ENCODE data around the gene ZNF862.

DNA sequence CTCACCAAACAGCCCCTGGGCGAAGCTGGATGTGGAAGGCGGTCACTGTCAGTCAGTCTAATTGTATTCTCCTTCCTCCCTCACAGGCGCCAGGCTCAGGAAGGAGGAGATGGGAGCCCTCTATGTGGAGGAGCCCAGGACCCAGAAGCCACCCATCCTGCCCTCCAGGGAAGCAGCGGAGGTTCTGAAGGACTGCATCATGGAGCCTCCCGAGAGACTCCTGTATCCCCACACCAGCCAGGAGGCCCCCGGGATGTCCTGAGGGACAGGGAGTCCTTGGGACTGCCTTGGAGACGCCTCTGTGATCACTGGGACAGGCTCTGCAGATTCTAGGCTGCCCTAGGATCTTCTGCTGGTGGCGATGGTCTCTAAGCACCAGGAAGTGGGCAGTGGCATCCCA, 25.8 kb downstream of the ZNF862 start:
- TF ChIP-seq, protein P1, sequence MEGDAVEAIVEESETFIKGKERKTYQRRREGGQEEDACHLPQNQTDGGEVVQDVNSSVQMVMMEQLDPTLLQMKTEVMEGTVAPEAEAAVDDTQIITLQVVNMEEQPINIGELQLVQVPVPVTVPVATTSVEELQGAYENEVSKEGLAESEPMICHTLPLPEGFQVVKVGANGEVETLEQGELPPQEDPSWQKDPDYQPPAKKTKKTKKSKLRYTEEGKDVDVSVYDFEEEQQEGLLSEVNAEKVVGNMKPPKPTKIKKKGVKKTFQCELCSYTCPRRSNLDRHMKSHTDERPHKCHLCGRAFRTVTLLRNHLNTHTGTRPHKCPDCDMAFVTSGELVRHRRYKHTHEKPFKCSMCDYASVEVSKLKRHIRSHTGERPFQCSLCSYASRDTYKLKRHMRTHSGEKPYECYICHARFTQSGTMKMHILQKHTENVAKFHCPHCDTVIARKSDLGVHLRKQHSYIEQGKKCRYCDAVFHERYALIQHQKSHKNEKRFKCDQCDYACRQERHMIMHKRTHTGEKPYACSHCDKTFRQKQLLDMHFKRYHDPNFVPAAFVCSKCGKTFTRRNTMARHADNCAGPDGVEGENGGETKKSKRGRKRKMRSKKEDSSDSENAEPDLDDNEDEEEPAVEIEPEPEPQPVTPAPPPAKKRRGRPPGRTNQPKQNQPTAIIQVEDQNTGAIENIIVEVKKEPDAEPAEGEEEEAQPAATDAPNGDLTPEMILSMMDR (IDR thresholded peaks at IDR 0.05 in 4 of 5, conservative IDR thresholded peaks at IDR 0.05 in 1 of 5): no peak
- TF ChIP-seq POLR2A (IDR thresholded peaks at IDR 0.05): no peak
